ENCODE measurements around the gene SPRY4.

DNA sequence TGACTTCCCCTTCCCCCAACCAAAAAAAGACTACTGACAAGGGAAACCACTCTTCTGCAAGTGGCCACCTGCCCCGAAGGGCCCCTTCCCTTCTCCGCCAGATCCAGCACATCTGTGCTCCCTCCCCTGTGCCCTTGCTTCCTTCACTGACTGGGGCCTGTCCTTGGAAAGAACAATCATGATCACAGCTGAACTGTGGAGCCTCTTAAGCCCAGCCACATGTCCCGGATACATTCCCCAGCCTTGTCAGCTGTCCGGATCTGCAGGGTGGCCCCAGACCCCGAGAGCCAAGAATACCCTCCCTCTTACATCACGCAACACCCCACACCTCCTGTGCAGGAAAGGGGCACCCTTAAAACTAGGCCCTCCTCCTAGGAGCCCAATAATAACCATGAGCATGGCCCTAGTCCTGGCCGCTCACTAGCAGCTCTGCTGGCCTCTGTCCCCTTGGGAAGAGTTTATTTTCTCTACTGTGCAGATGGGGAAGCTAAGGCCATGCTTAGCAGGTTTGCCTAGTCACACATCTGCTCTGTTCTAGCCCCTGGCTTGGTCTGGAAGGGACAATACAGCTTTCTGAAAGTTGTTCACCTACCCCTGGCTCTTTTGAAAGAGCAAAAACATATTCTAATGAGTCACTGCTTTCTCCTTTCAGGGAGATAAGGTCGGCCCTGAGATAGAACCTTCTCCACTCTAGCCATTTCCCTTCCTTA, 3.8 kb downstream of the SPRY4 start:
- no peak for TF ChIP-seq POLR2AphosphoS5 (IDR thresholded peaks at IDR 0.05; ENCODE audit: low read depth)
- TF ChIP-seq CTCF (IDR thresholded peaks at IDR 0.05; ENCODE audit: insufficient read depth, low read length) = no peak
- TF ChIP-seq REST (IDR thresholded peaks at IDR 0.05; ENCODE audit: insufficient replicate concordance, low read depth) = no peak
- no peak for TF ChIP-seq GABPA (IDR thresholded peaks at IDR 0.05; ENCODE audit: low read depth)
